Left lung (tissue), 10 donors: ENCODE measurements around the gene MFSD6. TPM values are rescaled to one million over a fixed set of nuclear protein-coding genes. Genes with fewer than 3 reads are reported as not detected.

Experiments
- ATAC-seq: fragments of 200-7000 bp; cut with Tn5 transposase; one replicate; pipeline ENCODE4 v1.9.1; 2020; ENCODE audit warnings: moderate library complexity
- DNase-seq, 4 donors: peaks; one replicate each; pipeline ENCODE4 v3.0.0-alpha.2; 2013 to 2020
- H3K27ac ChIP-seq, 2 donors: fragments of 200-600 bp; sonication (generic) in 1 of 2; one replicate each; pipeline versions ENCODE4 v1.5.0 to v1.8.0; 2020 to 2021
- H3K27me3 ChIP-seq, 2 donors: fragments of 200-600 bp; sonication (generic) in 1 of 2; one replicate each; pipeline versions ENCODE4 v1.5.0 to v1.8.0; 2020 to 2021
- H3K36me3 ChIP-seq, 2 donors: fragments of 200-600 bp; sonication (generic) in 1 of 2; one replicate each; pipeline versions ENCODE4 v1.5.0 to v1.8.0; 2020 to 2021
- H3K4me1 ChIP-seq, 2 donors: fragments of 200-600 bp; one replicate each; pipeline ENCODE4 v1.8.0; 2021
- H3K4me3 ChIP-seq, 2 donors: fragments of 200-600 bp; sonication (generic) in 1 of 2; one replicate each; pipeline versions ENCODE4 v1.5.0 to v1.8.0; 2020 to 2021; ENCODE audit warnings: mild to moderate bottlenecking in 1 of 2
- H3K9me3 ChIP-seq, 2 donors: fragments of 200-600 bp; sonication (generic) in 1 of 2; one replicate each; pipeline versions ENCODE4 v1.5.0 to v1.8.0; 2020 to 2021
- intact Hi-C, 2 donors: fragments of 100-400 bp; cut with DNase I; formaldehyde crosslinking; loops; one replicate each; pipeline versions ENCODE4 v1.11.2 to v1.14.2; 2022
- polyA plus RNA-seq, 6 donors: library from polyadenylated mRNA; unstranded; fragments of 120-200 nt; gene quantifications; one replicate each; pipeline ENCODE4 v1.2.1, GENCODE V29; 2013; ENCODE audit not compliant: insufficient read length in 6 of 6
- total RNA-seq, 2 donors: library from RNA; stranded (reverse); fragmentation: NEBNext Ultra II Directional; extraction: Animal tissue kit (Norgen Biotek cat#: 25700); gene quantifications; one replicate each; pipeline ENCODE4 v1.2.1, GENCODE V29; 2021
- TF ChIP-seq, protein P1 (sequence below), 2 donors: fragments of 200-600 bp; sonication (generic) in 1 of 2; IDR thresholded peaks; one replicate each; pipeline versions ENCODE4 v1.5.0 to v1.8.0; 2021; ENCODE audit warnings: antibody characterized with exemption in 2 of 2
- donor health status: DM: no; HTN: yes; CAD: no.
- donor health status: DM: no; HTN: no; CAD: no.

MFSD6 gene
- total and polyA plus RNA-seq, 8 donors, result 21.5 to 46.6 (median 24.8) TPM

DNA sequence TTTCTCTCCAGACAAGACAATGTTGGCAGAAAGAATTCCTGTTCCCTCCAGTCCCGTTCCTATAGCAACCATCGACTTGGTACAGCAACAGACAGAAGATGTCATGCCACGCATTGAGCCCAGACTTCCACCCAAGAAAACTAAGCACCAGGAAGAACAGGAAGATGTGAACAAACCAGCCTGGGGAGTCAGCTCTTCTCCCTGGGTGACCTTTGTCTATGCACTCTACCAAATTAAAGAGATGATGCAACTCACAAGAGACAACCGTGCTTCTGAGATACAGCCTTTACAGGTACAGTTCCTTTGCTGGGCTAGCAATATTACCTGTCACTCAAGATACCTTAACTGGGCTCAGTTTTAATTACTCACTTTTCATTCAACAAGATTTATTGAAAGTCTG is 89.3 kb downstream of the MFSD6 start:
- Histone ChIP-seq H3K4me3 (no peak overlapping the region), H3K27ac (no peak overlapping the region), H3K27me3 (no peaks in the 10 kb centered on the region), H3K4me1 (no peaks in the 10 kb centered on the region), H3K9me3 (no peaks in the 10 kb centered on the region), H3K36me3 (peaks cover 0 to 18% of the 10 kb centered on the region in 2 donors)
- TF ChIP-seq, protein P1, sequence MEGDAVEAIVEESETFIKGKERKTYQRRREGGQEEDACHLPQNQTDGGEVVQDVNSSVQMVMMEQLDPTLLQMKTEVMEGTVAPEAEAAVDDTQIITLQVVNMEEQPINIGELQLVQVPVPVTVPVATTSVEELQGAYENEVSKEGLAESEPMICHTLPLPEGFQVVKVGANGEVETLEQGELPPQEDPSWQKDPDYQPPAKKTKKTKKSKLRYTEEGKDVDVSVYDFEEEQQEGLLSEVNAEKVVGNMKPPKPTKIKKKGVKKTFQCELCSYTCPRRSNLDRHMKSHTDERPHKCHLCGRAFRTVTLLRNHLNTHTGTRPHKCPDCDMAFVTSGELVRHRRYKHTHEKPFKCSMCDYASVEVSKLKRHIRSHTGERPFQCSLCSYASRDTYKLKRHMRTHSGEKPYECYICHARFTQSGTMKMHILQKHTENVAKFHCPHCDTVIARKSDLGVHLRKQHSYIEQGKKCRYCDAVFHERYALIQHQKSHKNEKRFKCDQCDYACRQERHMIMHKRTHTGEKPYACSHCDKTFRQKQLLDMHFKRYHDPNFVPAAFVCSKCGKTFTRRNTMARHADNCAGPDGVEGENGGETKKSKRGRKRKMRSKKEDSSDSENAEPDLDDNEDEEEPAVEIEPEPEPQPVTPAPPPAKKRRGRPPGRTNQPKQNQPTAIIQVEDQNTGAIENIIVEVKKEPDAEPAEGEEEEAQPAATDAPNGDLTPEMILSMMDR (IDR thresholded peaks at IDR 0.05), result no peak
- ATAC-seq (no peak), DNase-seq (no peak)
- intact Hi-C loops, result no loop called here

DNA sequence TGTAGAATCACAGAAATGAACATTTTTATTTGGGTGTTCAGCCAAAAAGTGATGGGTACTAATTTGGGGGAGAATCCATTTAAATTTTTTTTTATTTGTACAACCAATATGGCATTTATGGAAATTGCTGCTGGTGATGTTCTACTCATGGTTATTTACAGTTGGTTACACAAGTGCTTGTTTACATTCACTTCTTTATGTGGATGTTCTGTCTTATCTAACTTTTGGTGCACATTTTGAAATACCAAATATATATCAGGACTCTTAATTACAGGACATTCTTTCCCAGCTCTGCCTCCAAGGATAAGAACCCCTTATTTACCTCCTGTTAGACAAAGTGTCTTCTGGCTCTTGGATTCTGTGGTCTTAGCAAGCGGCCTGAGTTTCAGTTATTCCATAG is 91.1 kb downstream of the MFSD6 start:
- TF ChIP-seq, protein P1 (IDR thresholded peaks at IDR 0.05), result no peak
- intact Hi-C loops, result no loop called here
- no peak for DNase-seq
- H3K27me3 ChIP-seq, result no peaks in the 10 kb centered on the region
- H3K27ac ChIP-seq, result no peak overlapping the region
- H3K4me3 ChIP-seq, result no peak overlapping the region
- H3K9me3 ChIP-seq, result no peaks in the 10 kb centered on the region
- peaks cover 0 to 20% of the 10 kb centered on the region in 2 donors for H3K36me3 ChIP-seq
- no peak for ATAC-seq
- no peaks in the 10 kb centered on the region for H3K4me1 ChIP-seq

DNA sequence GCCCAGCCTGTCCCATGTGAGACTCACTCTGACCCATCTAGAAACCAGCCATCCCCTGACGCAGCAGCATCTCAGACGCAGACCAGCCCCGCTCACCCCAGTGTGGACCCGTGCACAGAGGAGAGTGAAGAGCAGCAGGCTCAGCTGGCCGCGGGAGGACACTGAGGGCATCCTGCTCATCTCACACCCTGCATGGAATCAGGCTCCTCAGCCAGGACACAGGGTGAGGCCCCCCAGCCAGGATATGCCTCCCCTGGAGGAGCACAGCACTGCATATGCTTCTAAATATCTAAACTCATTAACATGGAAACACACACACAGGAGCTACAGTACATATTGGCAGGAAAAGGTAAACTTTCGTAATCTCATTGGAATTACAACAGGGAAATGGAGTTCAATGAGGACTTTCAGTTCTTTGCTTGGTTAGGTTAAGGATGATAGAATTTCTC is 91.9 kb downstream of the MFSD6 start:
- TF ChIP-seq, protein P1 (IDR thresholded peaks at IDR 0.05), result no peak
- no peaks in the 10 kb centered on the region for H3K9me3 ChIP-seq
- no peak overlapping the region for H3K4me3 ChIP-seq
- intact Hi-C loops, result no loop called here
- H3K36me3 ChIP-seq, result peaks cover 0 to 24% of the 10 kb centered on the region in 2 donors
- DNase-seq (peak in 1 of 4 donors; percentile 61), ATAC-seq (peak; percentile 83)
- no peaks in the 10 kb centered on the region for H3K27me3 ChIP-seq
- H3K27ac ChIP-seq, result peak overlapping the region in 1 of 2 donors; percentile 5
- no peaks in the 10 kb centered on the region for H3K4me1 ChIP-seq

DNA sequence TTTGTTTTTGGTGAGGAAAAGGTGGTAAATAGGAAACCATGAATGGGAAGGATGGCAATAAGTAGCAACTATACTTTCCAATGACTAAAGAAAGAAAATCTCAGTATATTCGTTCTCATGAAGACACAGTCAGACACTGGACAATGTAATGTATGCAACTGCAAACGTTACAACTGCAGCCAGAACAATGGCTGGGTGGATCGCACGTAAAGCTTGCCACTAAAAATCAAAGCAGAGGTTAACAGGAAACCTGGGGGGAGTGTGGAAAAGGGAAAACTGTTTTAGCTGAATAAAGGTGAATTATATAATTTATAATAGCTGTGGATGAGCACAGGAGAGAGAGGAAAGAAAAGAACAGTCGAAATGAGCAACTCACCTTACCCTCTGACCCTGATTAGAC is 93.1 kb downstream of the MFSD6 start:
- Histone ChIP-seq H3K27ac (no peak overlapping the region), H3K27me3 (no peaks in the 10 kb centered on the region), H3K9me3 (no peaks in the 10 kb centered on the region), H3K4me1 (no peaks in the 10 kb centered on the region), H3K36me3 (peaks cover 0 to 25% of the 10 kb centered on the region in 2 donors), H3K4me3 (no peak overlapping the region)
- intact Hi-C loops, result no loop called here
- TF ChIP-seq, protein P1 (IDR thresholded peaks at IDR 0.05), result no peak
- no peak for ATAC-seq
- no peak for DNase-seq

DNA sequence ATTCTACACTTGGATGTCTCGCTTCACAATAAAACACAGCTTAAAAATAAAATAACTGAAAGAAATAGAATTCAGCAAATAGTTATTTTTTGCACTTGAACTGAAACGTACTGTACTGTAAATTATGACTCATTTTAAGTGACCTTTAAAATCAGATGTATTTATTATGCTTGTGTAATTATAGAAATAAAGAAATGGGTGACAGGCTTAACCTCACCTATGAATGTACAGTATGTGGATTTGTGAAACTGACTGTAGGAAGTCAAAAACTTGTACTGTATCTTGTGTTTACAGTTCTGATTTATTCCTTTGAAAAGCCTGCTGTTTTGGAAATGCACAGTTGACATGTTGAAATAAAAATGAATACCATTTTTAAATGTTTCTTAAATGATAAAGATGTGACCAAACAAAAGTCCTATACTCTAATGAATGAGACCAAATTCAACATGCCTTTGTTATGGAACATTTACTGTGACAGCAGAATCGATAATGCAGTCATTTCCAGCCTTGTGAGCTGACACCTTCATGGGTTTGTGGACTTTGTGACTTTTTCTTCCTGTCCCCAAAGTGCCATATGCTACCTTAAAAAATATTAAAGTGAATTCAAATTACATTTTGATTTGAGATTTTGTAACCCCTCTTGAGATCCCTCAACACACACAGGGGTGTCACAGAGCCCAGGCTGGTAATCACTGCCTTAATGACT is 93.7 kb downstream of the MFSD6 start:
- DNase-seq (no peak), ATAC-seq (no peak)
- Histone ChIP-seq H3K4me1 (no peaks in the 10 kb centered on the region), H3K9me3 (no peaks in the 10 kb centered on the region), H3K27me3 (no peaks in the 10 kb centered on the region), H3K36me3 (peaks cover 0 to 25% of the 10 kb centered on the region in 2 donors), H3K4me3 (no peak overlapping the region), H3K27ac (no peak overlapping the region)
- TF ChIP-seq, protein P1 (IDR thresholded peaks at IDR 0.05), result no peak
- intact Hi-C loops, result no loop called here
